ENCODE results near the gene AMMECR1. TPM values are rescaled to one million over a fixed set of nuclear protein-coding genes. Genes with fewer than 3 reads are reported as not detected.

Gene AMMECR1
- total and polyA plus RNA-seq, 7 experiments from 2014 or later = 4.4 to 16.7 (median 13.5) TPM

DNA sequence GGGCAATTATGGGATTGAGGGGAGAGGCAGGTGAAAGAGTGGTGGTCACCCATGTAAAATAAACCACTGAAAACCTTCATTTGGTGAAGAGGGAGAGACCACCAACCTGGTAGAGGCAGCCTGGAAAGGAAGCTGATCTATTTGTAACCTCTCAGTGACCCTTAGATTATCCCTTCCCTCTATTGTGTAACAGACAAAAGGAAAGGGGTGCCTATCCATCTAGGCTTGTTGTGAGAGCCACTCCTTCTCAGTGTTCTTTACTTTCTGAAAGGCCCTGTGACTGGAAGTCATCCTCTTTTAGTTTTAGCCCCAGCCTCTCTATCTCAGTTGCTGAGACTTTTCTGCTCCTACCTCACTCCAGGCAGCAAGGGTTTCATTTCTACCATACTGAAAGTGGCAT lies 172.6 kb downstream of the AMMECR1 start:
- Histone ChIP-seq H3K4me3 (ENCODE audit: low read length) (no peak overlapping the region), H3K9me3 (ENCODE audit: control insufficient read depth in 2 of 3, low read length in 3 of 3) (no peaks in the 10 kb centered on the region), H3K27ac (ENCODE audit: low read depth, low read length) (no peak overlapping the region), H3K36me3 (ENCODE audit: control insufficient read depth in 2 of 3, insufficient read depth in 3 of 3, low read length in 3 of 3) (no peaks in the 10 kb centered on the region), H3K27me3 (ENCODE audit: control insufficient read depth in 2 of 2, insufficient read depth in 2 of 2, low read length in 2 of 2) (no peaks in the 10 kb centered on the region), H3K4me1 (ENCODE audit: control insufficient read depth in 2 of 2, insufficient read depth in 2 of 2, low read length in 2 of 2) (peaks cover 0 to 4% of the 10 kb centered on the region in 2 donors)
- Mint-ChIP-seq H3K27ac (no peak overlapping the region), H3K4me3 (no peak overlapping the region), H3K9me3 (no peaks in the 10 kb centered on the region), H3K27me3 (no peaks in the 10 kb centered on the region), H3K4me1 (peaks cover 0 to 10% (median 5%) of the 10 kb centered on the region in 7 donors), H3K36me3 (peaks cover 0 to 16% (median 3%) of the 10 kb centered on the region in 5 donors)
- intact Hi-C loops (cut with micrococcal nuclease) = loop anchor here (2.0 to 10.0 kb wide), 3 partner anchors 231 to 661 kb away; partner anchors contain the start of gene GUCY2F (in 1 of the 2)
- no peak for DNase-seq
- POLR2A ChIA-PET = no interaction called here
- no peak for ATAC-seq
- CTCF ChIA-PET = interaction anchor here (3.7 kb wide), 1 partner anchor 14 kb away, joined by 21 read pairs; no protein-coding TSS in a partner anchor

Other genes with a start within 250 kb of the AMMECR1 start
- gene RTL9, start 40.8 kb upstream of the AMMECR1 start, total RNA-seq = not detected
- not detected for gene RTL9, start 40.8 kb upstream of the AMMECR1 start, polyA plus RNA-seq